H1 (cell line): ENCODE measurements around the gene OSM. TPM values are rescaled to one million over a fixed set of nuclear protein-coding genes. Genes with fewer than 3 reads are reported as not detected.

Experiments used
- CTCF ChIA-PET: fragments of 300-600 bp; sonication (Branson Sonifier 250); formaldehyde crosslinking; loops from one replicate; lab custom pipeline; 2021; ENCODE audit not compliant: partially characterized antibody; lab: Charles Lee
- POLR2A ChIA-PET: fragments of 300-600 bp; sonication (Branson Sonifier 250); formaldehyde crosslinking; loops from one replicate; lab custom pipeline; 2021; ENCODE audit warnings: inconsistent platforms; ENCODE audit not compliant: partially characterized antibody; lab: Charles Lee
- DNase-seq, 2 experiments: peaks; one replicate each; pipeline versions ENCODE4 v3.0.0 to v3.0.0-alpha.2; 2010 to 2022; ENCODE audit warnings: low spot score in 2 of 2, low read depth in 1 of 2, mixed read lengths in 1 of 2
- FAIRE-seq: peaks from 2 replicates; lab custom pipeline; 2011; peaks lifted over from hg19 to GRCh38; lab: Jason Lieb, UNC
- H2AFZ ChIP-seq: 2 replicates; pipeline ENCODE4 v1.8.1; 2012; ENCODE audit warnings: low read length, inconsistent platforms
- H2AK5ac ChIP-seq: 2 replicates; pipeline ENCODE4 v1.6.1; 2013; ENCODE audit warnings: low read depth, low read length
- H2BK120ac ChIP-seq: replicated peaks from 2 replicates; pipeline ENCODE3; 2013; ENCODE audit warnings: low read depth, low read length, inconsistent platforms
- H2BK12ac ChIP-seq: 2 replicates; pipeline ENCODE4 v1.6.1; 2013; ENCODE audit warnings: low read depth, low read length
- H2BK15ac ChIP-seq: 2 replicates; pipeline ENCODE4 v1.6.1; 2013; ENCODE audit warnings: low read length
- H2BK20ac ChIP-seq: 2 replicates; pipeline ENCODE4 v1.6.1; 2013; ENCODE audit warnings: low read length
- H2BK5ac ChIP-seq: 2 replicates; pipeline ENCODE4 v1.6.1; 2013; ENCODE audit warnings: low read depth, low read length
- H3K14ac ChIP-seq: 2 replicates; pipeline ENCODE4 v1.6.1; 2013; ENCODE audit warnings: inconsistent platforms; ENCODE audit not compliant: insufficient read length
- H3K18ac ChIP-seq: 2 replicates; pipeline ENCODE4 v1.6.1; 2013; ENCODE audit warnings: low read length; ENCODE audit errors: extremely low read depth
- H3K23ac ChIP-seq: 2 replicates; pipeline ENCODE4 v1.6.1; 2013; ENCODE audit warnings: inconsistent platforms; ENCODE audit not compliant: insufficient read length
- H3K23me2 ChIP-seq: 2 replicates; pipeline ENCODE4 v1.6.1; 2013; ENCODE audit warnings: low read depth, low read length
- H3K27ac ChIP-seq: 2 replicates; pipeline ENCODE4 v1.6.1; 2011; ENCODE audit warnings: low read depth, low read length, inconsistent platforms
- H3K27me3 ChIP-seq, 4 experiments: replicated peaks in 1 of 4; 1 replicate in 1 of 4; 2 replicates in 3 of 4; pipeline versions ENCODE4 v1.6.1 to v1.8.1; 2011 to 2013; ENCODE audit warnings: low read length in 3 of 4, mild to moderate bottlenecking in 3 of 4, inconsistent platforms in 2 of 4, mixed read lengths in 2 of 4, moderate library complexity in 1 of 4; ENCODE audit not compliant: control insufficient read depth in 3 of 4, insufficient read depth in 3 of 4; ENCODE audit errors: extremely low read depth in 1 of 4
- H3K36me3 ChIP-seq, 4 experiments: 2 replicates each; pipeline versions ENCODE4 v1.6.1 to v1.8.1; 2011 to 2013; ENCODE audit warnings: mild to moderate bottlenecking in 4 of 4, low read length in 3 of 4, moderate library complexity in 2 of 4, control low read depth in 1 of 4, inconsistent platforms in 1 of 4; ENCODE audit not compliant: insufficient read depth in 4 of 4, control insufficient read depth in 2 of 4
- H3K4ac ChIP-seq: replicated peaks from 2 replicates; pipeline ENCODE3; 2013; ENCODE audit warnings: low read length, low read depth, mixed read lengths, inconsistent platforms; ENCODE audit not compliant: insufficient read length
- H3K4me1 ChIP-seq, 4 experiments: replicated peaks in 1 of 4; 1 replicate in 1 of 4; 2 replicates in 3 of 4; pipeline versions ENCODE4 v1.6.1 to v1.8.1; 2011 to 2013; ENCODE audit warnings: low read length in 3 of 4, inconsistent platforms in 2 of 4, mixed read lengths in 1 of 4; ENCODE audit not compliant: insufficient read depth in 4 of 4, control insufficient read depth in 3 of 4
- H3K4me2 ChIP-seq, 2 experiments: 2 replicates each; pipeline versions ENCODE4 v1.6.1 to v1.8.1; 2011 to 2013; ENCODE audit warnings: low read depth in 2 of 2, low read length in 2 of 2, control low read depth in 1 of 2, inconsistent platforms in 1 of 2, mild to moderate bottlenecking in 1 of 2; ENCODE audit not compliant: insufficient read depth in 1 of 2
- H3K4me3 ChIP-seq, 4 experiments: fragments of 200-600, 300-600 bp in 1 of 4; sonication (generic), shearing (Covaris generic), sonication (Bioruptor Twin) in 1 of 4; 2 replicates each; pipeline versions ENCODE4 v1.5.1 to v1.8.1; 2011 to 2016; ENCODE audit warnings: low read length in 4 of 4, low read depth in 3 of 4, control low read depth in 2 of 4, inconsistent platforms in 2 of 4, mild to moderate bottlenecking in 2 of 4, mixed read lengths in 1 of 4, moderate library complexity in 1 of 4; ENCODE audit not compliant: insufficient read depth in 2 of 4; ENCODE audit errors: extremely low read depth in 1 of 4
- H3K56ac ChIP-seq: replicated peaks from 2 replicates; pipeline ENCODE3; 2013; ENCODE audit warnings: low read depth, mild to moderate bottlenecking, mixed read lengths, low read length, inconsistent platforms; ENCODE audit not compliant: insufficient read length
- H3K79me1 ChIP-seq: 2 replicates; pipeline ENCODE4 v1.6.1; 2013; ENCODE audit warnings: low read depth, low read length, control low read depth
- H3K79me2 ChIP-seq, 2 experiments: 2 replicates each; pipeline versions ENCODE4 v1.6.1 to v1.8.1; 2012 to 2013; ENCODE audit warnings: low read length in 2 of 2, mild to moderate bottlenecking in 2 of 2, inconsistent platforms in 1 of 2; ENCODE audit not compliant: insufficient read depth in 2 of 2, control insufficient read depth in 1 of 2
- H3K9ac ChIP-seq, 4 experiments: replicated peaks in 1 of 4; 1 replicate in 1 of 4; 2 replicates in 3 of 4; pipeline versions ENCODE4 v1.6.1 to v1.8.1; 2011 to 2013; ENCODE audit warnings: low read depth in 3 of 4, low read length in 3 of 4, control low read depth in 2 of 4, mild to moderate bottlenecking in 2 of 4, moderate library complexity in 2 of 4, inconsistent platforms in 1 of 4; ENCODE audit errors: extremely low read depth in 1 of 4
- H3K9me3 ChIP-seq, 2 experiments: 2 replicates each; pipeline versions ENCODE4 v1.6.1 to v1.8.1; 2012 to 2013; ENCODE audit warnings: mild to moderate bottlenecking in 2 of 2, moderate library complexity in 2 of 2, control low read depth in 1 of 2, inconsistent platforms in 1 of 2, low read depth in 1 of 2, low read length in 1 of 2, mixed read lengths in 1 of 2; ENCODE audit not compliant: insufficient read depth in 2 of 2
- H4K20me1 ChIP-seq, 2 experiments: replicated peaks in 1 of 2; 2 replicates each; pipeline versions ENCODE3 to v1.8.1; 2011 to 2013; ENCODE audit warnings: inconsistent platforms in 2 of 2, low read length in 2 of 2, mild to moderate bottlenecking in 1 of 2; ENCODE audit not compliant: insufficient read depth in 2 of 2, control insufficient read depth in 1 of 2
- H4K5ac ChIP-seq: 2 replicates; pipeline ENCODE4 v1.6.1; 2013; ENCODE audit warnings: low read length, low read depth, mixed read lengths, inconsistent platforms; ENCODE audit not compliant: insufficient read length
- H4K8ac ChIP-seq: 2 replicates; pipeline ENCODE4 v1.8.0; 2013; ENCODE audit warnings: mild to moderate bottlenecking, moderate library complexity, low read length, inconsistent platforms; ENCODE audit not compliant: insufficient read depth; ENCODE audit errors: extremely low read depth
- H4K91ac ChIP-seq: replicated peaks from 2 replicates; pipeline ENCODE3; 2013; ENCODE audit warnings: low read length, mixed read lengths, inconsistent platforms; ENCODE audit not compliant: insufficient read length
- KDM4A ChIP-seq: IDR thresholded peaks from one replicate; pipeline ENCODE4 v1.7.1; 2012; ENCODE audit warnings: low read depth, mild to moderate bottlenecking, moderate library complexity, low read length, inconsistent platforms; ENCODE audit not compliant: severe bottlenecking
- MAX ChIP-seq: IDR thresholded peaks from 2 replicates; pipeline ENCODE4 v1.6.1; 2012; ENCODE audit warnings: inconsistent platforms
- YY1 ChIP-seq: IDR thresholded peaks from 2 replicates; pipeline ENCODE4 v1.6.1; 2011; ENCODE audit warnings: low read depth, mild to moderate bottlenecking, low read length
- WGBS, 2 experiments: shearing (Covaris generic) in 1 of 2; methylation state at CpG; one replicate each; pipeline versions ENCODE4 v1.1.6 to v1.1.7; 2013 to 2015; ENCODE audit warnings: low lambda C conversion rate in 2 of 2, mixed read lengths in 2 of 2, inconsistent platforms in 1 of 2, low coverage in 1 of 2, missing lambda C conversion rate in 1 of 2; ENCODE audit not compliant: insufficient replicate concordance in 2 of 2, insufficient coverage in 1 of 2, insufficient read length in 1 of 2; ENCODE audit errors: extremely low coverage in 1 of 2, missing lambda C conversion rate in 1 of 2; 5-methylcytosine and 5-hydroxymethylcytosine counted together
- polyA plus RNA-seq, 7 experiments: library from polyadenylated mRNA; depleted of rRNA in 3 of 7; stranded (reverse) in 5 of 7; unstranded in 2 of 7; fragments of >200 nt in 5 of 7; fragments of 200-250 nt in 2 of 7; gene quantifications; 1 replicate in 5 of 7; 2 replicates in 1 of 7; 4 replicates in 1 of 7; pipeline versions ENCODE4 v1.2.1 to v1.2.3, GENCODE V29; 2011 to 2013; ENCODE audit warnings: missing spikeins in 2 of 7, mixed read lengths in 2 of 7
- total RNA-seq: library from RNA; stranded (reverse); fragmentation: NEBNext Ultra II Directional; extraction: Animal tissue kit (Norgen Biotek cat#: 25700); gene quantifications from 2 replicates; pipeline ENCODE4 v1.2.1, GENCODE V29; 2021

OSM gene
- total and polyA plus RNA-seq, 2 of the 8 experiments (the other 6 are each of a cell fraction or from before 2014, with no cell fraction given) = not detected

- H3K23ac ChIP-seq = no peak overlapping the region
- FAIRE-seq (no peak), DNase-seq (no peak)
- no peak overlapping the region for H4K91ac ChIP-seq
- no peaks in the 10 kb centered on the region for H3K79me2 ChIP-seq
- no peaks in the 10 kb centered on the region for H3K27me3 ChIP-seq
- no peaks in the 10 kb centered on the region for H3K36me3 ChIP-seq
- no peak overlapping the region for H3K27ac ChIP-seq
- no peak overlapping the region for H2AK5ac ChIP-seq
- ChIA-PET CTCF (interaction anchor here (2.1 to 4.9 kb wide), 3 partner anchors 15 to 24 kb away, joined by 5 to 48 read pairs (median 5); partner anchors contain the start of gene CASTOR1), POLR2A (interaction anchor here (0.8 kb wide), 1 partner anchor 17 kb away, joined by 3 read pairs; no protein-coding TSS in a partner anchor)
- no peaks in the 10 kb centered on the region for H3K4me1 ChIP-seq
- no peak overlapping the region for H2BK120ac ChIP-seq
- WGBS, 2 experiments = 87 to 100% methylated on average over 1 to 7 of the region's 7 CpGs
- no peak overlapping the region for H2AFZ ChIP-seq
- no peaks in the 10 kb centered on the region for H3K23me2 ChIP-seq
- no peaks in the 10 kb centered on the region for H3K9me3 ChIP-seq
- H3K4me2 ChIP-seq = no peak overlapping the region
- H3K18ac ChIP-seq = no peak overlapping the region
- H3K9ac ChIP-seq = no peak overlapping the region
- no peak overlapping the region for H3K14ac ChIP-seq
- no peak overlapping the region for H4K5ac ChIP-seq
- no peak overlapping the region for H2BK12ac ChIP-seq
- H2BK20ac ChIP-seq = no peak overlapping the region
- H3K56ac ChIP-seq = no peak overlapping the region
- H3K79me1 ChIP-seq = no peaks in the 10 kb centered on the region
- H2BK15ac ChIP-seq = no peak overlapping the region
- H3K4me3 ChIP-seq = no peak overlapping the region
- no peaks in the 10 kb centered on the region for H4K20me1 ChIP-seq
- no peak overlapping the region for H3K4ac ChIP-seq
- TF ChIP-seq MAX (no peak), KDM4A (no peak), YY1 (no peak)
- no peak overlapping the region; the same call in 1 of the 2 replicates for H2BK5ac ChIP-seq
- no peak overlapping the region for H4K8ac ChIP-seq
These were observed 38.0 kb upstream of the OSM start for GRCh38 chr22:30304495-30305244.
